Kidney (tissue), 14 donors: Measurements from ENCODE around the gene TEFM. TPM values are rescaled to one million over a fixed set of nuclear protein-coding genes. Genes with fewer than 3 reads are reported as not detected.

Experiments used
- DNase-seq, 5 donors: peaks; one replicate each; pipeline ENCODE4 v3.0.0-alpha.2; 2013 to 2020
- FAIRE-seq: peaks from 2 replicates; lab custom pipeline; 2012; peaks lifted over from hg19 to GRCh38; lab: Jason Lieb, UNC
- H3K27ac ChIP-seq, 2 donors: one replicate each; pipeline ENCODE4 v1.7.0; 2013; ENCODE audit warnings: low read depth in 2 of 2, low read length in 2 of 2, inconsistent platforms in 1 of 2
- H3K27me3 ChIP-seq: one replicate; pipeline ENCODE4 v1.7.1; 2013; ENCODE audit warnings: low read length, inconsistent platforms; ENCODE audit not compliant: control insufficient read depth, insufficient read depth
- H3K36me3 ChIP-seq, 3 donors: one replicate each; pipeline versions ENCODE4 v1.7.0 to v1.7.1; 2013; ENCODE audit warnings: low read length in 3 of 3, control low read depth in 1 of 3, inconsistent platforms in 1 of 3; ENCODE audit not compliant: insufficient read depth in 3 of 3, control insufficient read depth in 2 of 3
- H3K4me1 ChIP-seq, 3 donors: one replicate each; pipeline versions ENCODE4 v1.7.0 to v1.7.1; 2013; ENCODE audit warnings: low read length in 3 of 3, inconsistent platforms in 1 of 3, low read depth in 1 of 3; ENCODE audit not compliant: control insufficient read depth in 2 of 3, insufficient read depth in 2 of 3
- H3K4me3 ChIP-seq, 3 donors: one replicate each; pipeline versions ENCODE4 v1.7.0 to v1.8.1; 2013; ENCODE audit warnings: low read length in 3 of 3, control low read depth in 1 of 3, inconsistent platforms in 1 of 3
- H3K9ac ChIP-seq, 3 donors: one replicate each; pipeline versions ENCODE4 v1.7.0 to v1.7.1; 2013; ENCODE audit warnings: low read length in 3 of 3, control low read depth in 1 of 3, inconsistent platforms in 1 of 3
- H3K9me3 ChIP-seq, 3 donors: one replicate each; pipeline versions ENCODE4 v1.7.0 to v1.7.1; 2013; ENCODE audit warnings: low read length in 3 of 3, control low read depth in 1 of 3, inconsistent platforms in 1 of 3; ENCODE audit not compliant: control insufficient read depth in 2 of 3, insufficient read depth in 1 of 3
- CTCF ChIP-seq: IDR thresholded peaks from 3 replicates; pipeline ENCODE4 v1.5.1; 2012; ENCODE audit warnings: mild to moderate bottlenecking, moderate library complexity, borderline replicate concordance; ENCODE audit not compliant: insufficient read depth; ENCODE audit errors: extremely low read depth
- intact Hi-C: fragments of 100-400 bp; cut with DNase I; formaldehyde crosslinking; loops from one replicate; pipeline ENCODE4 v1.11.1; 2022
- polyA plus RNA-seq: library from polyadenylated mRNA; stranded (reverse); fragments of 350-450 nt; fragmentation: Illumina TruSeq; extraction: RNeasy Lipid Tissue Mini Kit (QIAGEN cat#74804); gene quantifications from one replicate; pipeline ENCODE4 v1.2.3, GENCODE V29; 2014; ENCODE audit warnings: low read depth, low replicate concordance; ENCODE audit not compliant: insufficient read depth
- total RNA-seq: library from RNA; stranded (reverse); fragmentation: NEBNext Ultra II Directional; extraction: Animal tissue kit (Norgen Biotek cat#: 25700); gene quantifications from one replicate; pipeline ENCODE4 v1.2.1, GENCODE V29; 2021
- donor health status: control.
- donor health status: control.
- donor health status: control.
- donor health status: control.
- donor health status: control.
- donor health status: DM: yes; HTN: yes; CAD: no.
- donor health status: Normal renal cell carcinoma (clear cell type).

Gene TEFM
- total and polyA plus RNA-seq, 2 donors from 2014 or later = 14.0 to 14.3 TPM

DNA sequence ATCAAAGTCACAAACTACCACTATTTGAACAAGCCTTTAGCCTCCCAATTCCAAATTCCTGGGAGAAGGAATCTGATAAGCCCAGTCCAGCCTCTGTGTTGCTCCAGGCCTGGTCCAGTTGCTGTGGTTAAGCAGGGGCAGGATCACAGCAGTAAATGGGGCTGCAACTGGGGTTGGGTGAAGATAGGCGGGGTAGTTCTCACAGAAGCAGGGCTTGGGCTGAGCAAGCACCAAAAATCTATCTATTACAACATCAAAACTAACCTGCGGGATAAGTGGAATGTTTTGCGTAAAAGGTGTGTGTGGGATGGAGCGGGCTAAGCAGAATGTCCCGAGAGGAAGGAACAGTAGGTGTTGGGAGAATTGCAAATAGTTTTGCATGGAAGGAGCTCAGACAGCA is 41.8 kb upstream of the TEFM start:
- H3K27ac ChIP-seq = no peak overlapping the region
- peaks cover 0 to 11% (median 0%) of the 10 kb centered on the region in 3 donors for H3K4me1 ChIP-seq
- FAIRE-seq (no peak), DNase-seq (no peak)
- intact Hi-C loops = no loop called here
- H3K4me3 ChIP-seq = no peak overlapping the region
- H3K36me3 ChIP-seq = no peaks in the 10 kb centered on the region
- no peaks in the 10 kb centered on the region for H3K27me3 ChIP-seq
- H3K9ac ChIP-seq = no peak overlapping the region
- TF ChIP-seq CTCF = no peak
- H3K9me3 ChIP-seq = no peaks in the 10 kb centered on the region

DNA sequence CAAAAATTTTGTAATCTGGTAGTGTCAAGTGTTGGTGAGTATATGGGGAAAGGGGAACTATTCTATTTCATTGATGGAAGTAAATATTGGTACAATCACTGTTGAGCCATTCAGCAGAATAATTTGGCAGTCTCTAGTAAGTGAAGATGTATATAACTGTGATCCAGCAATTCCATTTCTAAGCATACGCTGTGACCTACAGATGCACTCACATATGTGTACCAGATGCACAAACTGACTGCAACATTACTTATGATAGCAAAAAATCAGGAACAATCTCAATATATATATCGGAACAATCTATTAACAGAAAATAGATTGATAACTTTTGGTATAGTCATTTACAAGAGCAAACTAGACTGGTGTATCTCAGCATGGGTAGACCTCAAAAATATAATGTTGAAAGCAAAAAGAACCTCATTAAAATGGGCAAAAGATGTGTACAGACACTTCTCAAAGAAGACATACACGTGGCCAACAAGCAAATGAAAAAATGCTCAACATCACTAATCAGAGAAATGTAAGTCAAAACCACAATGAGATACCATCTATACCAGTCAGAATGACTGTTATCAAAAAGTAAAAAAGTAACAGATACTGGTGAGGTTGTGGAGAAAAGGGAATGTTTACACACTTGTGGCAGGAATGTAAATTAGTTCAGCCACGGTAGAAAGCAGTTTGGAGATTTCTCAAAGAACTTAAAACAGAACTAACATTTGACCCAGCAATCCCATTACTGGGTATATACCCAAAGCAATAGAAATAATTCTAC is 36.5 kb upstream of the TEFM start:
- no peaks in the 10 kb centered on the region for H3K9me3 ChIP-seq
- H3K27me3 ChIP-seq = no peaks in the 10 kb centered on the region
- TF ChIP-seq CTCF = no peak
- H3K4me1 ChIP-seq = no peaks in the 10 kb centered on the region
- intact Hi-C loops = no loop called here
- no peak for FAIRE-seq
- H3K9ac ChIP-seq = no peak overlapping the region
- DNase-seq = no peak
- no peak overlapping the region for H3K27ac ChIP-seq
- no peaks in the 10 kb centered on the region for H3K36me3 ChIP-seq
- H3K4me3 ChIP-seq = no peak overlapping the region

- TF ChIP-seq CTCF = no peak
- peak in 1 of 5 donors; percentile 30 for DNase-seq
- FAIRE-seq = no peak
- Histone ChIP-seq H3K27me3 (no peaks in the 10 kb centered on the region), H3K9ac (no peak overlapping the region), H3K9me3 (no peaks in the 10 kb centered on the region), H3K4me3 (no peak overlapping the region), H3K27ac (no peak overlapping the region), H3K36me3 (peaks cover 0 to 4% (median under 1%) of the 10 kb centered on the region in 3 donors), H3K4me1 (no peaks in the 10 kb centered on the region)
- intact Hi-C loops = no loop called here
These were observed 33.1 kb upstream of the TEFM start for GRCh38 chr17:30939051-30939689.
